HG03280 (cell line): Measurements from ENCODE around the gene FAM53B.

ENCODE experiments used
- ATAC-seq: cut with Tn5 transposase; IDR thresholded peaks from one replicate; pipeline ENCODE4 v1.9.1; 2021; ENCODE audit warnings: mild to moderate bottlenecking, moderate library complexity; ENCODE audit not compliant: unreplicated experiment

The FAM53B gene

GRCh38 chr10:124711145-124711544 is 33.0 kb downstream of the FAM53B start:
- no peak for ATAC-seq

GRCh38 chr10:124710266-124710881 is 33.8 kb downstream of the FAM53B start:
- ATAC-seq, result no peak

- no peak for ATAC-seq
Observed at GRCh38 chr10:124709861-124710260, 34.3 kb downstream of the FAM53B start.

GRCh38 chr10:124708922-124709520 is 35.2 kb downstream of the FAM53B start:
- ATAC-seq, result no peak

- ATAC-seq, result no peak
Observed at GRCh38 chr10:124708246-124708779, 35.9 kb downstream of the FAM53B start.

GRCh38 chr10:124707551-124707950 is 36.6 kb downstream of the FAM53B start:
- ATAC-seq, result no peak

- ATAC-seq, result no peak
Observed at GRCh38 chr10:124707144-124707467, 37.1 kb downstream of the FAM53B start.

GRCh38 chr10:124706462-124707143 is 37.6 kb downstream of the FAM53B start:
- no peak for ATAC-seq

- ATAC-seq, result no peak
Observed at GRCh38 chr10:124705817-124706461, 38.2 kb downstream of the FAM53B start.

GRCh38 chr10:124705381-124705740 is 38.8 kb downstream of the FAM53B start:
- no peak for ATAC-seq

- no peak for ATAC-seq
Observed at GRCh38 chr10:124704428-124705380, 39.5 kb downstream of the FAM53B start.

- ATAC-seq, result no peak
Observed at GRCh38 chr10:124703778-124704427, 40.3 kb downstream of the FAM53B start.

GRCh38 chr10:124703372-124703771 is 40.8 kb downstream of the FAM53B start:
- no peak for ATAC-seq

GRCh38 chr10:124701881-124702656 is 42.1 kb downstream of the FAM53B start:
- ATAC-seq, result no peak

GRCh38 chr10:124701435-124701834 is 42.7 kb downstream of the FAM53B start:
- no peak for ATAC-seq

GRCh38 chr10:124701038-124701365 is 43.2 kb downstream of the FAM53B start:
- no peak for ATAC-seq

GRCh38 chr10:124700293-124701037 is 43.7 kb downstream of the FAM53B start:
- ATAC-seq, result no peak

- no peak for ATAC-seq
Observed at GRCh38 chr10:124699471-124700292, 44.5 kb downstream of the FAM53B start.
